Measurements from ENCODE around the gene HMGXB3.

GRCh38 chr5:150068071-150068470, 67.5 kb downstream of the HMGXB3 start:
- TF ChIP-seq POLR2AphosphoS5 (IDR thresholded peaks at IDR 0.05) (no peak), EP300 (IDR thresholded peaks at IDR 0.05) (no peak), POLR2A (IDR thresholded peaks at IDR 0.05) (no peak)
- TF ChIP-seq, protein P1, sequence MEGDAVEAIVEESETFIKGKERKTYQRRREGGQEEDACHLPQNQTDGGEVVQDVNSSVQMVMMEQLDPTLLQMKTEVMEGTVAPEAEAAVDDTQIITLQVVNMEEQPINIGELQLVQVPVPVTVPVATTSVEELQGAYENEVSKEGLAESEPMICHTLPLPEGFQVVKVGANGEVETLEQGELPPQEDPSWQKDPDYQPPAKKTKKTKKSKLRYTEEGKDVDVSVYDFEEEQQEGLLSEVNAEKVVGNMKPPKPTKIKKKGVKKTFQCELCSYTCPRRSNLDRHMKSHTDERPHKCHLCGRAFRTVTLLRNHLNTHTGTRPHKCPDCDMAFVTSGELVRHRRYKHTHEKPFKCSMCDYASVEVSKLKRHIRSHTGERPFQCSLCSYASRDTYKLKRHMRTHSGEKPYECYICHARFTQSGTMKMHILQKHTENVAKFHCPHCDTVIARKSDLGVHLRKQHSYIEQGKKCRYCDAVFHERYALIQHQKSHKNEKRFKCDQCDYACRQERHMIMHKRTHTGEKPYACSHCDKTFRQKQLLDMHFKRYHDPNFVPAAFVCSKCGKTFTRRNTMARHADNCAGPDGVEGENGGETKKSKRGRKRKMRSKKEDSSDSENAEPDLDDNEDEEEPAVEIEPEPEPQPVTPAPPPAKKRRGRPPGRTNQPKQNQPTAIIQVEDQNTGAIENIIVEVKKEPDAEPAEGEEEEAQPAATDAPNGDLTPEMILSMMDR (IDR thresholded peaks at IDR 0.05) = no peak

All from suprapubic skin (tissue), 4 donors.